Measurements from ENCODE around the gene NCR3LG1. TPM values are rescaled to one million over a fixed set of nuclear protein-coding genes. Genes with fewer than 3 reads are reported as not detected.
A peak's percentile ranks its signal among the peaks of the same experiment; 100 is the strongest.

The NCR3LG1 gene
- total RNA-seq, 1 donor, result 26.4 TPM

GRCh38 chr11:17387254-17387653, 35.7 kb downstream of the NCR3LG1 start:
- peaks cover 9% of the 10 kb centered on the region for H3K27me3 ChIP-seq (ENCODE audit: insufficient read depth, low read length)
- DNase-seq (ENCODE audit: insufficient read length, low spot score, missing footprints), result peak; percentile 49
- H3K4me1 ChIP-seq (ENCODE audit: insufficient read depth, low read length), result peaks cover 2% of the 10 kb centered on the region
- no peak overlapping the region for H3K27ac ChIP-seq (ENCODE audit: low read depth, low read length)
- H3K36me3 ChIP-seq (ENCODE audit: insufficient read depth, low read length), result no peaks in the 10 kb centered on the region
- no peak overlapping the region for H3K4me3 ChIP-seq (ENCODE audit: insufficient read depth, low read length)
- no peaks in the 10 kb centered on the region for H3K9me3 ChIP-seq (ENCODE audit: low read depth, low read length)
- H4K20me1 ChIP-seq (ENCODE audit: insufficient read depth, low read length), result peaks cover 3% of the 10 kb centered on the region
- TF ChIP-seq CTCF (IDR thresholded peaks at IDR 0.05; ENCODE audit: extremely low read depth, low read depth, low read length), result no peak
- no peak overlapping the region for H2AFZ ChIP-seq (ENCODE audit: low read length)
- no peaks in the 10 kb centered on the region for H3K79me2 ChIP-seq (ENCODE audit: insufficient read depth, low read length)
- no peak overlapping the region for H3K4me2 ChIP-seq (ENCODE audit: insufficient read depth, low read length)

GRCh38 chr11:17387811-17388210, 36.2 kb downstream of the NCR3LG1 start:
- Histone ChIP-seq H2AFZ (ENCODE audit: low read length) (no peak overlapping the region), H3K4me3 (ENCODE audit: insufficient read depth, low read length) (no peak overlapping the region), H3K9me3 (ENCODE audit: low read depth, low read length) (no peaks in the 10 kb centered on the region), H4K20me1 (ENCODE audit: insufficient read depth, low read length) (peaks cover 3% of the 10 kb centered on the region), H3K4me1 (ENCODE audit: insufficient read depth, low read length) (peaks cover 2% of the 10 kb centered on the region), H3K4me2 (ENCODE audit: insufficient read depth, low read length) (no peak overlapping the region), H3K27ac (ENCODE audit: low read depth, low read length) (no peak overlapping the region), H3K79me2 (ENCODE audit: insufficient read depth, low read length) (no peaks in the 10 kb centered on the region), H3K27me3 (ENCODE audit: insufficient read depth, low read length) (peaks cover 9% of the 10 kb centered on the region), H3K36me3 (ENCODE audit: insufficient read depth, low read length) (no peaks in the 10 kb centered on the region)
- peak; percentile 29 for DNase-seq (ENCODE audit: insufficient read length, low spot score, missing footprints)
- TF ChIP-seq CTCF (IDR thresholded peaks at IDR 0.05; ENCODE audit: extremely low read depth, low read depth, low read length), result no peak

- H2AFZ ChIP-seq (ENCODE audit: low read length), result no peak within 1 kb of the TSS
- H3K27ac ChIP-seq (ENCODE audit: low read depth, low read length), result no peak within 1 kb of the TSS
- peaks cover 9% of the 10 kb centered on the region for H3K27me3 ChIP-seq (ENCODE audit: insufficient read depth, low read length)
- no peaks in the 10 kb centered on the region for H3K36me3 ChIP-seq (ENCODE audit: insufficient read depth, low read length)
- H3K4me3 ChIP-seq (ENCODE audit: insufficient read depth, low read length), result no peak within 1 kb of the TSS
- H4K20me1 ChIP-seq (ENCODE audit: insufficient read depth, low read length), result peaks cover 3% of the 10 kb centered on the region
- H3K9me3 ChIP-seq (ENCODE audit: low read depth, low read length), result no peaks in the 10 kb centered on the region
- no peak within 1 kb of the TSS for H3K4me2 ChIP-seq (ENCODE audit: insufficient read depth, low read length)
- peaks cover 2% of the 10 kb centered on the region for H3K4me1 ChIP-seq (ENCODE audit: insufficient read depth, low read length)
- H3K79me2 ChIP-seq (ENCODE audit: insufficient read depth, low read length), result no peaks in the 10 kb centered on the region
- TF ChIP-seq CTCF (IDR thresholded peaks at IDR 0.05; ENCODE audit: extremely low read depth, low read depth, low read length), result no peak
- DNase-seq (ENCODE audit: insufficient read length, low spot score, missing footprints), result no peak
Measured at GRCh38 chr11:17388609-17389210, 37.1 kb downstream of the NCR3LG1 start, which contains the start of gene KCNJ11. Gene KCNJ11, minus strand, starts transcription at chr11:17388659. Its CDS starts 568 bp downstream, at chr11:17388091.

- Histone ChIP-seq H3K4me2 (ENCODE audit: insufficient read depth, low read length) (no peak overlapping the region), H3K9me3 (ENCODE audit: low read depth, low read length) (no peaks in the 10 kb centered on the region), H2AFZ (ENCODE audit: low read length) (no peak overlapping the region), H3K27ac (ENCODE audit: low read depth, low read length) (no peak overlapping the region), H3K79me2 (ENCODE audit: insufficient read depth, low read length) (no peaks in the 10 kb centered on the region), H4K20me1 (ENCODE audit: insufficient read depth, low read length) (peaks cover 3% of the 10 kb centered on the region), H3K27me3 (ENCODE audit: insufficient read depth, low read length) (peaks cover 9% of the 10 kb centered on the region), H3K36me3 (ENCODE audit: insufficient read depth, low read length) (no peaks in the 10 kb centered on the region), H3K4me3 (ENCODE audit: insufficient read depth, low read length) (no peak overlapping the region), H3K4me1 (ENCODE audit: insufficient read depth, low read length) (peaks cover 2% of the 10 kb centered on the region)
- peak; percentile 10 for TF ChIP-seq CTCF (IDR thresholded peaks at IDR 0.05; ENCODE audit: extremely low read depth, low read depth, low read length)
- DNase-seq (ENCODE audit: insufficient read length, low spot score, missing footprints), result peak; percentile 95
Measured at GRCh38 chr11:17389211-17389956, 37.8 kb downstream of the NCR3LG1 start.

All from osteoblast (primary cell).